HEK293T (cell line): Measurements from ENCODE around the gene ITPK1.

Experiments
- BHLHE40 ChIP-seq: fragments of 450-650 bp; IDR thresholded peaks from 2 replicates; pipeline ENCODE4 v1.6.1; 2016; ENCODE audit warnings: mild to moderate bottlenecking, moderate library complexity, borderline replicate concordance
- ELF4 ChIP-seq: fragments of 450-650 bp; IDR thresholded peaks from 2 replicates; pipeline ENCODE4 v1.6.1; 2017; ENCODE audit warnings: antibody characterized with exemption
- FOXA1 ChIP-seq: fragments of 450-650 bp; IDR thresholded peaks from 2 replicates; pipeline ENCODE4 v1.6.1; 2016; ENCODE audit warnings: mild to moderate bottlenecking
- FOXK2 ChIP-seq: fragments of 450-650 bp; IDR thresholded peaks from 2 replicates; pipeline ENCODE4 v1.6.1; 2016; ENCODE audit warnings: mild to moderate bottlenecking
- HDGF ChIP-seq: fragments of 450-650 bp; IDR thresholded peaks from 2 replicates; pipeline ENCODE4 v1.6.1; 2017; ENCODE audit warnings: antibody characterized with exemption, borderline replicate concordance
- SP1 ChIP-seq: fragments of 450-650 bp; IDR thresholded peaks from 2 replicates; pipeline ENCODE4 v1.6.1; 2017

- TF ChIP-seq BHLHE40 (no peak), FOXK2 (no peak), ELF4 (no peak), HDGF (no peak), FOXA1 (no peak), SP1 (no peak)
Measured at GRCh38 chr14:93116676-93117200, 1.0 kb upstream of the ITPK1 start.
